ENCODE measurements around the gene ARHGAP22.

Gene ARHGAP22

DNA sequence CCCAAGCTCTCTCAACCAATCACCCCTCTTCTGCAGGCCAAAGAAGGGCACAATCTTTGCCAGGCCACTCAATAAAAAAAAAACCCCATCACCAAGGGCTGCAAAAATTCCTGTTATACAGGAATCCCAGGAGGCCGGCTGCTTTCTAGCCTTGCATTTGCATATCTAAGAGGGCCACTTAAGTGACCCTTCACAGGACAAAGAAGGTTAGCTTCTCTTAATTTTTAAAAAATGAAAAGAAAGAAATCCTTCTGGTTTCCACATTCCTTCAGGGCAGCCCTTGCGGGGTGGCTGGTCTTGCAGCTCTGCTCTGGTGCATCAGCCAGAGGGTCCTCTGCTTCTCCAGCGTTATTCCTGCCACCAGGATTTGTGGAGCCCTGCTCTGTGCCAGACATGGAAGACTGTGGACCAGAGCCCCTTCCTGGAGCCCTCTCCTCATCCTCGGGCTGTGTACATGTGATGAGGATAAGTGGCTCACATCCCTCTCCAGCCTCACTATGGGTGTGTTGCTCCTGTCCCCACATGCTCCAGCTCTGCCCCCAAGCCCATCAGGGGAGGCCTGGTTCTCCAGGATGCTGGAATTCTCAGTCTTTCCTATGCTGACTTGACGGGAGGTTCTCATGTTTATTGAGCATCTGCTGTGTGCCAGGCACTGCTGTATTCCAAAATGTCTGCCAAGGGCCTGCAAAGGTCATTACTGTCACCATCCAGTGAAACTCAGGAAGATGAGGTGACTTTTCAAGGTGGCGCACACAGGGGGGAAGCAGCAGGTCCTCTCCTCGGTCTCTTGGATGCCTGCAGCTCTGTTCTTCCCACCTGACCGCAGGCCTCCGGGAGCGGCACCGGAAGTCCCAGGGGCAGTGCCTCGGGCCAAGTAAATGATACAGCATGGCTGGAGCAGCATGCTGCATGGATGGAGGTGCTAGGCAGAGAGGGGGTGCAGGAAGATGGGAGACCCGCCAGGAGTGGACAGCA is 67.7 kb downstream of the ARHGAP22 start:
- in situ Hi-C loops (cut with HindIII; ENCODE audit: low sequenced_read_pairs) = no loop called here

DNA sequence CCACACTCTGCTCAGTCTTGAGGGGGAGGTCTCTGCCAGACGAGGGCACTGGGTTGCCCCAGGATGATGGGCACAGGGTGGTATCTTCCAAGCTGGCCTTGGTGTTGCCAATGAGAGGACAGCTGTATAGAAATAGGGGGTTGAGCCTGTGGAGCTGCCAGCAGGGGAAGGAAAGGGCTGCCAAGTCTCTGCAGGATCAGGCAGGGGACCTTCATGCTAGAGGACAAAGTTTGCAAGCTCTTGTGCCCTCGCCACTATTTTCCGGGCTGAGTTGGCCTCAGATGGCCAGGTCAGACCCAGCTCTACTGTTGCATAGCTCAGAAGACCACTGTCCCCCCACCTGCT is 68.7 kb downstream of the ARHGAP22 start:
- in situ Hi-C loops (cut with HindIII; ENCODE audit: low sequenced_read_pairs) = no loop called here

DNA sequence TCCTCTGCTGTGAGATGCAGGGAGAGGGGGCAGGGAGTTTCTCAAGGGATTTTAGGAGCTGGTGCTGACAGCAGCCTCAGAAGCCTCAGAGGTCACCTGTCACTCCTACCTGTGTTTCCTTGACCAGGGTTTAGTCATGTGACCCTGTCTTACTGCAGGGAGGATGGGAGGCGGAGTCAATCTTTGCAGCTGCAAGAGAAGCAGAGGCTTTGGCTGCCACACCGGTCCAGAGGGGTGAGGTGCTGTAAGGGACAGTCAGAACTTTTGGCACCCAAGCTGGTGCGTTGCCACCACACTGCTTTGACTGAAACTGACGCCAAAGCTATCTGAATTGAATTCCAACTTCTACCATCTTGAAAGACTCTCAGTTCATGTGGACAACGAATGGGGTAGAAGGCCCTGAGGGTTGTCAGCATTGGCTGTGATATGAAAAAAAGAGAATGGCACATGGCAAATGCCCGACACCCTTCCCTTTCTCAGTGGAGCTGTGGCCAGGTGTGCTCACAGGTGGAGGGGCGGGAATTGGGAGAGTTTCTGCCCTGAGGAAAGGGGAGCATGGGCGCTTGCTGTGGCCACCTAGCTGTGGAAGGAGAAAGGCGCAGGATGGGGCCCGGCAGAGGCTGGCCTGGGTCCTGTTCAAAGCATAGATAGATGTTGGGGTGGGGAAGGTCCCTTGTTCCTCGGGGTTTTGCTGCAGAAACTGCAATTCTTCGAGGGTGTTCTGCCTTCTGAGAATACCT is 69.3 kb downstream of the ARHGAP22 start:
- in situ Hi-C loops (cut with HindIII; ENCODE audit: low sequenced_read_pairs) = no loop called here

GRCh38 chr10:48533951-48534720 is 70.7 kb downstream of the ARHGAP22 start:
- in situ Hi-C loops (cut with HindIII; ENCODE audit: low sequenced_read_pairs) = no loop called here

DNA sequence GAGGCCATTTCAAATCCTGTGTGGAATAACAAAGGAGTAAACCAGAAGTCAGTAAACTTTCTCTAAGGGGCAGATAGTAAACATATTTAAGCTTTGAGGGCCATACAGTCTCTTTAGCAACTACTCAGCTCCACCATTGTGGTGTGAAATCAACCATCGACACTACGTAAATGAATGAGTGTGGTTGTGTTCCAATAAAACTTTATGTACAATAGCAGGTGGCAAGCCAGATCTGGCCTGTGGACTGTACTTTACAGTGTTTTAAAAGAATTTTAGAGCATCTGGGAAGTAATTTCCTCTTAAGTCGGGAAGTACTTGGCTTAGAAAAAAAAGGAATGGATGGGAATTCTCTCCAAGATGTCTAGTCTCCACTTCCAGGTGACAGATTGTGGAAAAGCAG is 71.3 kb downstream of the ARHGAP22 start:
- in situ Hi-C loops (cut with HindIII; ENCODE audit: low sequenced_read_pairs) = no loop called here

DNA sequence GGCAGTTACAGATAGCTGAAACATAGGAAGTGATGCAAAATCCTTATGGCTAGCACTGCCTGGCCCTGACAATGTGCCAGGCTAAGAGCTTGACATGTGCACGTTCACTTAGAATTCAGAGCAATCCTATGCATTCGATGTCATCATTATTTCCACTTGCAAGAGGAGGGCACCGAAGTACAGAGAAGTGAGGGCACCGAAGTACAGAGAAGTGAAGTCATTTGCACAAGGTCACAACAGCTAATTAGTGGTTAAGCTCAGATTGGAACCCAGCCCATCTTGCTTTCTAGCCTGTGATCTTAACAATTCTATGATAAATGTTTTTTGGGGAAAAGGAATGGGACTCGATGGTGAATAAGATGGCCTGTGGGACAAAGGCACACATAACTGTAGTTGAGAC is 73.4 kb downstream of the ARHGAP22 start:
- in situ Hi-C loops (cut with HindIII; ENCODE audit: low sequenced_read_pairs) = no loop called here

DNA sequence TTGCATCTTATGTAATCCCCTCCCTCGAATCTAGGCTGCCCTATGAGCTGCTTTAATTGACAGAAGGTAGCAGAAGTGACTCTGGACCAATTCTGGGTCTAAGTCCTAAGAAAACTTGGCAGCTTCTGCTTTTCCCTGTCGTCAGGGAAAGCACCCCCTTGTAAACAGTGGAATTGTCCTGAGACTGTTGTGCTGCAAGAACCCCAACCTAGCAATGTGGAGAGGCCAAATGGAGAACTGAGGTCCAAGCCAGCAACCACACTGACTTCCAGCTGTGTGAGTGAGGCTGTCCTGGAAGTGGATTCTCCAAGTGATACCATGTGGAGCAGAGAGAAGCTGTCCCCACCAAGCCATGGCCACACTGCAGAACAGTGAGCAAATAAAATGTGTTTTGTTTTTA is 75.5 kb downstream of the ARHGAP22 start:
- in situ Hi-C loops (cut with HindIII; ENCODE audit: low sequenced_read_pairs) = no loop called here

GRCh38 chr10:48527756-48528155 is 77.1 kb downstream of the ARHGAP22 start:
- in situ Hi-C loops (cut with HindIII; ENCODE audit: low sequenced_read_pairs) = no loop called here

- in situ Hi-C loops (cut with HindIII; ENCODE audit: low sequenced_read_pairs) = no loop called here
Observed at GRCh38 chr10:48526846-48527505, 77.9 kb downstream of the ARHGAP22 start.

DNA sequence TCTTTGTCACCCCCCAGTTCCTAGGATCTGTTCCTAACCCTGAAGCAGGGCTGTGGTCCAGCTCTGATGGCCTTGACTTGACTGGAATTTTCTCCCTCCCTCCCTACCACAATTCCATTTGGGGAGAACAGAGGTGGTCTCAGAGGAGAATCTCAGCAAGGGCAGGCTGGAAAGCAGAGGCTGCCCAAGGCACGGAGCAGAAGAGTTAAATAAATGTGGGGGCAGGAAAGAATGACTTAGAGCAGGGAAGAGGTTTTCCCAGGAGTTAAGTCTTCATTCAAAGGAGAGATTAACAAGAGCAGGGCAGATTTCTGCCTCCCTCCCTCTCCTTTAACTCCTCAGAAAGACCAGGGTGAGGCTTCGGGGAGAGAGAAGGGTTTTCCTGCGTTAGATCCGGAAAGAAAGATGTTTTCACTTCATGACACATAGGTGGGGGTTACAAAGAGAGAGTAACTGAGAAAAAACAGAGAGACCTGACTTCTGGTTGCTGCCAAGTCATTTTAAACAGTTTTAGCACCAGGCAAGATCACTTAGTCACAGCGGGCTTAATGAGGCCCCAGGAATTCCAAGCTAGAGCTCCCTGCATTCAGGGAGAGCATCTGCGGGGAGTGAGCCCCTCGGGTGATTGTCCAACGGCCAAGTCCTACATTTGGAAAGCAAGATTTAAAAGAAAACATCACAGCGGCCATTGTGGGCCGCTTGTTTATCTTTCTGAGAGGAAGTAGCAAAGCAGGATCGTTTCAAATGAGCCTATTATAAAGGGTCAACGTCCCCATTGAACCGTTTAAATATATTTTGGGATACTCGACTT is 78.7 kb downstream of the ARHGAP22 start:
- in situ Hi-C loops (cut with HindIII; ENCODE audit: low sequenced_read_pairs) = no loop called here

DNA sequence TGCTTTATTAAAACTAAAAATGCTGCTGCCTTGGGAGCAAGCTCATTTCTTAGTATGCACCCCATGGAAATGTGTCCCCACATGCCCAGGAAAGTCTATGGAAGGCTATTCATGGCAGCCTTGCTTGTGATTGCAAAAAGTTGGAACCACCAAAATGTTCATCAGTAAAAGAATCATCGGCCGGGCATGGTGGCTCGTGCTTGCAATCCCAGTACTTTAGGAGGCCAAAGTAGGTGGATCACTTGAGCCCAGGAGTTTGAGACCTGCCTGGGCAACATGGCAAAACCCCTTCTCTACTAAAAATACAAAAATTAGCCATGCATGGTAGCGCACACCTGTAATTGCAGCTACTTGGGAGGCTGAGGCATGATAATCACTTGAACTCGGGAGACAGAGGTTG is 79.8 kb downstream of the ARHGAP22 start:
- in situ Hi-C loops (cut with HindIII; ENCODE audit: low sequenced_read_pairs) = no loop called here

GRCh38 chr10:48523820-48524758 is 80.8 kb downstream of the ARHGAP22 start:
- in situ Hi-C loops (cut with HindIII; ENCODE audit: low sequenced_read_pairs) = no loop called here

- in situ Hi-C loops (cut with HindIII; ENCODE audit: low sequenced_read_pairs) = no loop called here
Observed at GRCh38 chr10:48523212-48523819, 81.6 kb downstream of the ARHGAP22 start.

- in situ Hi-C loops (cut with HindIII; ENCODE audit: low sequenced_read_pairs) = no loop called here
Observed at GRCh38 chr10:48522011-48522765, 82.7 kb downstream of the ARHGAP22 start.

DNA sequence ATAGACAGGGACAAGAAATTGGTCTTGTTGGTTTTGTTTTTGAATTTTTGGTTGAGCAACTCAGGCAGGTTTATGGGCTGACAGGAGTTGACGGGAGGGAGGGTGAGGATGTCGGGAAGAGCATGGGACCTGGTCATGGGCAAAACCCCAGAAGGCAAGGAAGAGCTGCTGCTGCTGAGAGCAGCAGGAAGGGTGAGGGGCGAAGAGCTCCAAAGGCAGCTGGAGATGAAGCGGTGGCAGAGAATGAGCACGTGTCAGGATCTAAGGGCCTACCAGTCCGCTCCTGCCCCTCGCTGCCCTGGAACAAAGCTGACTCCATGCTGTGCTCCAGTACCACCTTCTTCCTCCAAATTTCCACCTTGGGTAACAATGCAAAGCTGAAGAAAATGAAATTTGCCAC is 84.3 kb downstream of the ARHGAP22 start:
- in situ Hi-C loops (cut with HindIII; ENCODE audit: low sequenced_read_pairs) = no loop called here

- in situ Hi-C loops (cut with HindIII; ENCODE audit: low sequenced_read_pairs) = no loop called here
Observed at GRCh38 chr10:48520184-48520506, 84.7 kb downstream of the ARHGAP22 start.

DNA sequence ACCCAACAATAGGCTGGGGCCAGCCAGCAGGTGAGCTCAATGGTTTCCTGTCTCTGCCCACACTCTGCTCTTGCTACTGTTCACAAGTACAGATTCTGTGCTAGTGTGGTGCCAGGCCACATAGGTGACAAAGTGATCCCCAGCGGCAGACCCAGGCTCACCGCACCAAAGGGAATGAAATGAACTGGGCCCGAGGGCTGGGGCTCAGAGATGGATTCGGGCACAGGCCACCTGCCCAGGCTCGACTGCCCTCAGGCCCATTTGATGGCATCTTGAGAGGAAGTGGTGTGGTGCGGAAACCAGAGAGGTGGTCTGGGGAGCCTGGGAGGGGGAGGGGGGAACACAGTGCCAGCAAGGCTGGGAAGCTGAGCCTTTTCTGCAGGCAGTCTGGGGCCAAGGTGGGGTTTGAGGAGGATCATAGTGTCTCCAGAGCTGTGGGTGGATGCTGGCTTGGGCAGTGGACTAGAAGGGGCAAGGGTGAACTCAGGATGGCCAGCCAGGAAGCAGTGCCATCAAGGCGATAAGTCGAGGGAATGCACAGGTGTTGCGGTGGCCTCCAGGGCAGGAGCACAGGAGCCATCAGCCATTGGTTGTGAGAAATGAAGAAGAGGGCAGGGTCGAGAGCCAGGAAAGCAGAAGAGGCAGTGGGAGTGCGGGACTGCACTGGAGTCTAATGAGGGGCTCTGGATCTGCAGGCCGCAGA is 85.2 kb downstream of the ARHGAP22 start:
- in situ Hi-C loops (cut with HindIII; ENCODE audit: low sequenced_read_pairs) = no loop called here

All from endothelial cell of hepatic sinusoid (primary cell).